Kidney epithelial cell (primary cell): ENCODE measurements around the gene GPM6B. TPM values are rescaled to one million over a fixed set of nuclear protein-coding genes. Genes with fewer than 3 reads are reported as not detected.

Experiments used
- DNase-seq: peaks from one replicate; pipeline ENCODE4 v3.0.0-alpha.2; 2010; ENCODE audit warnings: low read depth
- H3K27me3 ChIP-seq: 2 replicates; pipeline ENCODE4 v1.6.0; 2011; ENCODE audit warnings: low read length; ENCODE audit not compliant: control insufficient read depth, insufficient read depth
- H3K36me3 ChIP-seq: 2 replicates; pipeline ENCODE4 v1.5.1; 2011; ENCODE audit warnings: low read length; ENCODE audit not compliant: control insufficient read depth, insufficient read depth
- H3K4me3 ChIP-seq: 2 replicates; pipeline ENCODE4 v1.5.1; 2011; ENCODE audit warnings: low read depth, mild to moderate bottlenecking, control low read depth, low read length
- total RNA-seq: library from RNA; depleted of rRNA; stranded (reverse); fragments of >200 nt; gene quantifications from 2 replicates; pipeline ENCODE4 v1.2.3, GENCODE V29; 2015
- TF ChIP-seq, protein P1 (sequence below): IDR thresholded peaks from 2 replicates; pipeline ENCODE4 v1.5.1; 2011; ENCODE audit warnings: mild to moderate bottlenecking, moderate library complexity, low read length, control low read depth, inconsistent platforms; ENCODE audit not compliant: insufficient read depth, poor library complexity, severe bottlenecking

Gene GPM6B
- total RNA-seq, 1 donor from 2014 or later = 4.3 TPM

DNA sequence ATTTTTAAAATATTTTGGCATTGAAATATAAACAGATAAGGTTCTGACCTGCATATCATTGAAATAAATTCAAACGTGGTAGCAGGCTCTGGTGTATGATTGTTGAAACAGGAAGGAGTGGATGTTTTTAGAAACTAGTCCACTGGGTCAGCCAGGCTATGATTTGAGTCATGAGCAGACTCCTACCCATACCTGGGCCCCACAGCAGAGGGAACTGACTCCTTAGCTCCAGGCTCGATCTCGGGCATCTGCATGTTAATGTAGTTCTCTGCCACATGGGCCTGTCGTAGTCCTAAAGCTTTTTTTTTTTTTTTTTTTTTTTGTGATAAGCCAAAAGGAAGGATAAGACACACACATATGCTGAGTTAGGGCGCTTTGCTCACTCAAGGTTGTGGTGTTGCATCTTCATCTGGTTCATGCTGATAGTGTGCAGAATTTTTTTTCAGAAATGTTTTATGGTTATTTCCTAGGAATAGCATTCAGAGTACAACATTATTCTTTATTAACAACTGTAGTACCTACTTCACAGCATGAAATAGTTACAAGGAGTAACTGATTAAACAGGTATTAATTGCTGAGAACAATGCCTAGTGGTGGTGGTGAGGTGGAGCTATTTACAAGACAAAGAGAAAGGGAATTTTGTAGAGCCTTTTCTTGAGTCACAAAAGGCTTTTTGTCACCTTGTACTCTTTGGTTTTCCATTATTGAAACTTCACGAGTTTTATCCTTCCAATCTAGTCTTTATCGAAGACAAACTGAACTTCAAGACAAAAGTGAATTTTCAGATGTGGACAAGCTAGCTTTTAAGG lies 55.1 kb downstream of the GPM6B start:
- Histone ChIP-seq H3K36me3 (no peaks in the 10 kb centered on the region), H3K4me3 (no peak overlapping the region), H3K27me3 (no peaks in the 10 kb centered on the region)
- DNase-seq = no peak
- TF ChIP-seq, protein P1, sequence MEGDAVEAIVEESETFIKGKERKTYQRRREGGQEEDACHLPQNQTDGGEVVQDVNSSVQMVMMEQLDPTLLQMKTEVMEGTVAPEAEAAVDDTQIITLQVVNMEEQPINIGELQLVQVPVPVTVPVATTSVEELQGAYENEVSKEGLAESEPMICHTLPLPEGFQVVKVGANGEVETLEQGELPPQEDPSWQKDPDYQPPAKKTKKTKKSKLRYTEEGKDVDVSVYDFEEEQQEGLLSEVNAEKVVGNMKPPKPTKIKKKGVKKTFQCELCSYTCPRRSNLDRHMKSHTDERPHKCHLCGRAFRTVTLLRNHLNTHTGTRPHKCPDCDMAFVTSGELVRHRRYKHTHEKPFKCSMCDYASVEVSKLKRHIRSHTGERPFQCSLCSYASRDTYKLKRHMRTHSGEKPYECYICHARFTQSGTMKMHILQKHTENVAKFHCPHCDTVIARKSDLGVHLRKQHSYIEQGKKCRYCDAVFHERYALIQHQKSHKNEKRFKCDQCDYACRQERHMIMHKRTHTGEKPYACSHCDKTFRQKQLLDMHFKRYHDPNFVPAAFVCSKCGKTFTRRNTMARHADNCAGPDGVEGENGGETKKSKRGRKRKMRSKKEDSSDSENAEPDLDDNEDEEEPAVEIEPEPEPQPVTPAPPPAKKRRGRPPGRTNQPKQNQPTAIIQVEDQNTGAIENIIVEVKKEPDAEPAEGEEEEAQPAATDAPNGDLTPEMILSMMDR = no peak

DNA sequence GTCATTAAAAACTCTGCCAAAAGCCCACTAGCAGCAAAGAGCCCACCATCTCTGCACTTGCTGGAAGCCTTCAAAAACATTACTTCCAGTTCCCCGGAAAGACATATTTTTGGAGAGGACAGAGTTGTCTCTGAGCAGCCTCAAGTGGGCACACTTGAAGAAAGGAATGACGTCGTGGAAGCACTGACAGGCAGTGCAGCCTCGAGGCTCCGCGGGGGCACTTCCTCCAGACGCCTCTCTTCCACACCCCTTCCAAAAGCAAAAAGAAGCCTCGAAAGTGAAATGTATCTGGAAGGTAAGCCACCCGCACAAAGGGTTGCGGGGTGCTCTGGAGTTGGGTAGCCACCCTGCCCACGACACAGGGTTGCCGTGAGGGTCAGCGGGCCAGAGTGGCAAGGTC lies 56.5 kb downstream of the GPM6B start:
- Histone ChIP-seq H3K4me3 (no peak overlapping the region), H3K36me3 (no peaks in the 10 kb centered on the region), H3K27me3 (no peaks in the 10 kb centered on the region)
- DNase-seq = no peak
- TF ChIP-seq, protein P1 = no peak

DNA sequence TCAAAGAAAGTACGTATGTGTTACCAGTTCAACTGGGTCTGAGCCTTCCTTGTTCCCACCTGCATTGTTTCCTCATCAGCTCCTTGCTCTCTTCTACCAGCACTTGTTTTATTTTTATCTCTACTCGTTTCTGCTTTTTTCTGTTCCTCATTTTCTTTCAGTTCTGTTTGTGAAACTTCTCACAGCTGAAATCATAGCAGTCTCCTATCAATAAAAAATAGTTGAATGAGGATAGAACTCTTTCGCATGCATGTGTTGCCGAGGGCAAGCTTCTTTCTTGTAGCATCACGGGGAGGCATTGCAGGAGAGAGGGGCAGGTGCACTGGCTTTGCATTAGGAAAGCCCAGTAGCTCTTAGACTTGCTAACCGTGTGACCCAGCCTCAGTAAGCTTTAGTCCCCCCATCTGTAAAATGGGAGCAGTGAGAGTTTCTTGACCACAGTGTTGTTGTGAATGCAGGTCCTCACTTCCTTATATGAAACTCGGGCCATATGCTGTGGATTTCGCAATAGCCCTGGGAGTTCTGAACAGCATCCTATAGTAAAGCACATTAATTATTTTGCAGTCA lies 57.7 kb downstream of the GPM6B start:
- TF ChIP-seq, protein P1 = no peak
- no peak overlapping the region for H3K4me3 ChIP-seq
- H3K27me3 ChIP-seq = no peaks in the 10 kb centered on the region
- DNase-seq = no peak
- no peaks in the 10 kb centered on the region for H3K36me3 ChIP-seq

DNA sequence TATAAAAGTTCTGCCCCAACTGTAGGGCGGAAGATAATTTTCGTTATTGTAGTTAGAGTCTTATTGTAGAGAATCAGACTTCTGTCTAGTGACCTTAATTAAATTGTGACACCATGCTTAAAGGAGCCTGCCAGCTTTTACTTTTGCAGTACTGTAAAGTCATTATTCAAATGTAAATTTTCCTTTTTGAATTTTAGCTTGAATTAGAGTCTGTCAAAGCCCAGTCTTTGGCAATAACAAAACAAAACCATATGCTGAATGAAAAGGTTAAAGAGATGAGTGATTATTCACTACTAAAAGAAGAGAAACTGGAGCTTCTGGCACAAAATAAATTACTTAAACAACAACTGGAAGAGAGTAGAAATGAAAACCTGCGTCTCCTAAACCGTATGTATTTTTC lies 60.5 kb downstream of the GPM6B start:
- peaks cover 1% of the 10 kb centered on the region for H3K36me3 ChIP-seq
- TF ChIP-seq, protein P1 = no peak
- H3K4me3 ChIP-seq = no peak overlapping the region
- no peak for DNase-seq
- H3K27me3 ChIP-seq = no peaks in the 10 kb centered on the region

DNA sequence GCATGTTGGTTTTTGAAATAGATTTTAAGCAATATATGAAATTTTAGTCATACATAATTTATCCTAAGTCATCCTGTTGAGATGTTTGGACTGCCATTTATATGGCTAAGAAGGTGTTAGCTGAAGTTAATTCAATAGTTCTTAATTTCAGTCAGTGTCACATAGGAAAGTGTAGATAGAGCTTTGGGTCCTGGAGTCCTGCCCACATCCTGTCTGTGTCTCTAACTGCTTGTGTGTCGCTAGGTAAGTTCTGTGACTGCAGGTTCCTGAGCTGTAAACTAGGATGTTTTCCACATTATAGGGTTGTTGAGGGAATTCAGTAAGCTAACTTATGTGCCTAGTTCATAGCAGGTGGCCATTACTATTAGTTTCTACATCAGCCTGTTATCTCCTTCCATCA lies 61.6 kb downstream of the GPM6B start:
- no peak overlapping the region for H3K4me3 ChIP-seq
- TF ChIP-seq, protein P1 = no peak
- peaks cover 1% of the 10 kb centered on the region for H3K36me3 ChIP-seq
- H3K27me3 ChIP-seq = no peaks in the 10 kb centered on the region
- no peak for DNase-seq

DNA sequence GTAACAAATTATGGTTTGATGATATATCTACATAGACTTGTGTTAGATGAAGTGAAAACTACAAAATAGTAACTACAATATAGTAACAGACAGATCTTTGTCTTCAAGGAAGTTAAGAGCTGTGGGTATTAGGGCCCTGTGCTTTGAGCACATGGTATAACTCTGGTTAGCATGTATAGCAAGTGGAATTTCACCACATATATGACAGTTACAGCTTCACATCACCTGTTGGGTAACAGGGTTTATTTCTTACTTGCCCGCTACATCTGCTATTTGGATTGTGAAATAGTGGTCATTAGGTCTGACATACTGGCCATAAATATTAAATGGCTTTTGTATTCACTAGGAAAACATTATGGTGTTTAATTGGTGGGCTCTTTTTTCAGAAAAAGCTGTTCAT lies 62.1 kb downstream of the GPM6B start:
- H3K4me3 ChIP-seq = no peak overlapping the region
- no peak for DNase-seq
- peaks cover 1% of the 10 kb centered on the region for H3K36me3 ChIP-seq
- TF ChIP-seq, protein P1 = no peak
- no peaks in the 10 kb centered on the region for H3K27me3 ChIP-seq
